PC-3 (cell line): Measurements from ENCODE around the gene JKAMP.

Experiments used
- CTCF ChIP-seq: fragments of 300-600 bp; sonication (generic); conservative IDR thresholded peaks from 2 replicates; pipeline ENCODE4 v1.5.1; 2017; ENCODE audit warnings: antibody characterized with exemption, low read depth, mild to moderate bottlenecking, low read length
- EZH2 ChIP-seq: fragments of 300-600 bp; sonication (generic); IDR thresholded peaks from one replicate; pipeline ENCODE4 v1.6.1; 2017; ENCODE audit warnings: antibody characterized with exemption, mild to moderate bottlenecking, low read length; ENCODE audit not compliant: unreplicated experiment
- EZH2phosphoT487 ChIP-seq: fragments of 300-600 bp; sonication (generic); IDR thresholded peaks from 2 replicates; pipeline ENCODE4 v1.6.1; 2018; ENCODE audit warnings: mild to moderate bottlenecking, antibody characterized with exemption, low read length, borderline replicate concordance

- TF ChIP-seq CTCF, result no peak
- no peak for TF ChIP-seq EZH2phosphoT487
- no peak for TF ChIP-seq EZH2
Measured at GRCh38 chr14:59540852-59541251, 56.5 kb downstream of the JKAMP start.
